K562 (cell line): Measurements from ENCODE around the gene UBN1. TPM values are rescaled to one million over a fixed set of nuclear protein-coding genes. Genes with fewer than 3 reads are reported as not detected.

Source experiments
- ATAC-seq: fragments of 200-7000 bp; cut with Tn5 transposase; 3 replicates; pipeline ENCODE4 v1.9.1; 2020; ENCODE audit warnings: moderate library complexity
- BruUV-seq: library from RNA; stranded (reverse); fragments of 400-500 nt; replicated peaks from 2 replicates; lab custom pipeline; 2021; lab: Mats Ljungman, UMichigan
- CTCF ChIA-PET: fragments of 300-600 bp; formaldehyde crosslinking; extraction: SDS; loops from one replicate; lab custom pipeline; 2021; ENCODE audit warnings: low intra/inter-chr PET ratio; lab: Yijun Ruan, JAX
- POLR2A ChIA-PET: fragments of 300-600, 350-650 bp; sonication (Branson Sonifier 250); formaldehyde crosslinking; extraction: SDS; loops from one replicate; lab custom pipeline; 2021; ENCODE audit warnings: antibody characterized with exemption, inconsistent platforms; lab: Yijun Ruan, JAX
- DNase-seq, 4 experiments: peaks; one replicate each; pipeline versions ENCODE4 v3.0.0 to v3.0.0-alpha.2; 2011 to 2018; ENCODE audit warnings: low spot score in 3 of 4, mixed read lengths in 3 of 4; ENCODE audit errors: extremely low read depth in 1 of 4
- FAIRE-seq: peaks from 2 replicates; lab custom pipeline; 2011; peaks lifted over from hg19 to GRCh38; lab: Jason Lieb, UNC
- H2AFZ ChIP-seq: 2 replicates; pipeline ENCODE4 v1.6.0; 2011; ENCODE audit warnings: low read depth, low read length, control low read depth, inconsistent platforms
- H3K27ac ChIP-seq: fragments of 200-600 bp; 3 replicates; pipeline ENCODE4 v1.8.0; 2011; ENCODE audit warnings: low read depth, mild to moderate bottlenecking, control low read depth, inconsistent platforms, low read length, moderate library complexity, mixed read lengths; ENCODE audit errors: extremely low read depth
- H3K27me3 ChIP-seq, 2 experiments: fragments of 300-600 bp in 1 of 2; 2 replicates in 1 of 2; 3 replicates in 1 of 2; pipeline versions ENCODE4 v1.6.0 to v1.8.0; 2011; ENCODE audit warnings: inconsistent platforms in 2 of 2, low read length in 2 of 2, mild to moderate bottlenecking in 1 of 2, mixed read lengths in 1 of 2, moderate library complexity in 1 of 2; ENCODE audit not compliant: control insufficient read depth in 2 of 2, insufficient read depth in 2 of 2
- H3K36me3 ChIP-seq: fragments of 300-600 bp; 3 replicates; pipeline ENCODE4 v1.8.0; 2011; ENCODE audit warnings: mild to moderate bottlenecking, low read length, inconsistent platforms; ENCODE audit not compliant: control insufficient read depth, insufficient read depth
- H3K4me1 ChIP-seq, 2 experiments: fragments of 200-600 bp in 1 of 2; replicated peaks in 1 of 2; 2 replicates in 1 of 2; 3 replicates in 1 of 2; pipeline versions ENCODE4 v1.5.1 to v1.8.0; 2011; ENCODE audit warnings: inconsistent platforms in 2 of 2, low read length in 2 of 2, mild to moderate bottlenecking in 1 of 2, mixed read lengths in 1 of 2, moderate library complexity in 1 of 2; ENCODE audit not compliant: control insufficient read depth in 2 of 2, insufficient read depth in 2 of 2
- H3K4me2 ChIP-seq: 2 replicates; pipeline ENCODE4 v1.6.1; 2011; ENCODE audit warnings: low read length, control low read depth, inconsistent platforms, mixed read lengths; ENCODE audit not compliant: insufficient read depth
- H3K4me3 ChIP-seq: fragments of 200-600 bp; sonication (generic), shearing (Covaris generic); 2 replicates; pipeline ENCODE4 v1.5.1; 2016; ENCODE audit warnings: control low read depth, inconsistent platforms
- H3K79me2 ChIP-seq: fragments of 200-600 bp; 3 replicates; pipeline ENCODE4 v1.8.0; 2011; ENCODE audit warnings: low read length, inconsistent platforms; ENCODE audit not compliant: control insufficient read depth, insufficient read depth
- H3K9ac ChIP-seq, 2 experiments: 2 replicates each; pipeline versions ENCODE4 v1.6.0 to v1.6.1; 2011; ENCODE audit warnings: low read depth in 2 of 2, low read length in 2 of 2, control low read depth in 1 of 2, inconsistent platforms in 1 of 2, mild to moderate bottlenecking in 1 of 2, mixed read lengths in 1 of 2; ENCODE audit not compliant: insufficient read depth in 1 of 2
- H3K9me1 ChIP-seq: one replicate; pipeline ENCODE4 v1.6.0; 2011; ENCODE audit warnings: inconsistent platforms, mild to moderate bottlenecking, low read length, moderate library complexity; ENCODE audit not compliant: control insufficient read depth, insufficient read depth
- H3K9me3 ChIP-seq: replicated peaks from 2 replicates; pipeline ENCODE4 v1.5.1; 2011; ENCODE audit warnings: low read depth, low read length, inconsistent platforms; ENCODE audit not compliant: control insufficient read depth, insufficient read depth
- H4K20me1 ChIP-seq: replicated peaks from 2 replicates; pipeline ENCODE4 v1.6.1; 2011; ENCODE audit warnings: low read length, inconsistent platforms, mixed read lengths; ENCODE audit not compliant: control insufficient read depth, insufficient read depth
- BCL6 ChIP-seq: fragments of 250-450 bp; sonication (Bioruptor Pico); IDR thresholded peaks from 2 replicates; pipeline ENCODE4 v1.4.0; 2020
- PCBP1 ChIP-seq: fragments of 200-400 bp; formaldehyde crosslinking; IDR thresholded peaks from 2 replicates; pipeline ENCODE4 v1.6.1; 2018; ENCODE audit warnings: mild to moderate bottlenecking, low read depth, low read length; ENCODE audit not compliant: poor library complexity, severe bottlenecking
- SETDB1 ChIP-seq: IDR thresholded peaks from one replicate; pipeline ENCODE4 v1.6.1; 2012; ENCODE audit warnings: low read length, control low read depth, inconsistent platforms
- SMAD2 ChIP-seq: fragments of 150-350 bp; IDR thresholded peaks from 2 replicates; pipeline ENCODE4 v1.6.1; 2014; ENCODE audit warnings: low read depth, mild to moderate bottlenecking, low read length
- ZNF695 ChIP-seq: fragments of 450-650 bp; formaldehyde crosslinking; IDR thresholded peaks from 2 replicates; pipeline ENCODE4 v1.4.0; 2020; ENCODE audit warnings: mild to moderate bottlenecking, moderate library complexity
- ZNF717 ChIP-seq: fragments of 250-450 bp; sonication (Bioruptor Pico); IDR thresholded peaks from 2 replicates; pipeline ENCODE4 v1.5.0; 2021
- WGBS: fragments of 100-300 bp; shearing (Covaris generic); methylation state at CpG from one replicate; pipeline ENCODE4 v1.1.6; 2016; ENCODE audit warnings: low coverage, mixed read lengths; ENCODE audit not compliant: insufficient coverage; ENCODE audit errors: missing lambda C conversion rate; 5-methylcytosine and 5-hydroxymethylcytosine counted together
- in situ Hi-C: fragments of 300-500 bp; cut with MboI; formaldehyde crosslinking; loops from 4 replicates; pipeline ENCODE4 v1.15.0; 2018; ENCODE audit warnings: inconsistent platforms, mixed read lengths
- intact Hi-C: fragments of 100-400 bp; cut with micrococcal nuclease; formaldehyde crosslinking; loops from 2 replicates; pipeline ENCODE4 v1.14.2; 2022
- polyA plus RNA-seq, 8 experiments: library from polyadenylated mRNA; depleted of rRNA in 4 of 8; stranded (reverse) in 5 of 8; unstranded in 3 of 8; fragments of >200 nt; fragmentation: Nextera tagmentation in 2 of 8; fragmentation: Illumina TruSeq in 1 of 8; extraction: Ambion mirVana in 2 of 8; extraction: Trizol in 1 of 8; gene quantifications; 2 replicates each; pipeline versions ENCODE4 v1.2.1 to v1.2.3, GENCODE V29; 2011 to 2014; ENCODE audit warnings: inconsistent platforms in 1 of 8, missing spikeins in 1 of 8
- total RNA-seq, 7 experiments: library from RNA; depleted of rRNA in 6 of 7; stranded (reverse); fragments of >200 nt in 6 of 7; fragmentation: Illumina TruSeq in 2 of 7; extraction: Trizol in 2 of 7; gene quantifications; 2 replicates each; pipeline versions ENCODE4 v1.2.1 to v1.2.3, GENCODE V29; 2011 to 2021; ENCODE audit warnings: low replicate concordance in 1 of 7
- TF ChIP-seq, protein P1 (sequence below): IDR thresholded peaks from 2 replicates; pipeline ENCODE4 v1.6.1; 2011; ENCODE audit warnings: borderline replicate concordance, low read depth, mild to moderate bottlenecking, moderate library complexity, low read length; ENCODE audit not compliant: insufficient read depth, poor library complexity, severe bottlenecking

UBN1 gene
- total and polyA plus RNA-seq, 9 of the 15 experiments (the other 6 are each of a cell fraction or from before 2014, with no cell fraction given), result 1.5 to 45.7 (median 20.6) TPM

DNA sequence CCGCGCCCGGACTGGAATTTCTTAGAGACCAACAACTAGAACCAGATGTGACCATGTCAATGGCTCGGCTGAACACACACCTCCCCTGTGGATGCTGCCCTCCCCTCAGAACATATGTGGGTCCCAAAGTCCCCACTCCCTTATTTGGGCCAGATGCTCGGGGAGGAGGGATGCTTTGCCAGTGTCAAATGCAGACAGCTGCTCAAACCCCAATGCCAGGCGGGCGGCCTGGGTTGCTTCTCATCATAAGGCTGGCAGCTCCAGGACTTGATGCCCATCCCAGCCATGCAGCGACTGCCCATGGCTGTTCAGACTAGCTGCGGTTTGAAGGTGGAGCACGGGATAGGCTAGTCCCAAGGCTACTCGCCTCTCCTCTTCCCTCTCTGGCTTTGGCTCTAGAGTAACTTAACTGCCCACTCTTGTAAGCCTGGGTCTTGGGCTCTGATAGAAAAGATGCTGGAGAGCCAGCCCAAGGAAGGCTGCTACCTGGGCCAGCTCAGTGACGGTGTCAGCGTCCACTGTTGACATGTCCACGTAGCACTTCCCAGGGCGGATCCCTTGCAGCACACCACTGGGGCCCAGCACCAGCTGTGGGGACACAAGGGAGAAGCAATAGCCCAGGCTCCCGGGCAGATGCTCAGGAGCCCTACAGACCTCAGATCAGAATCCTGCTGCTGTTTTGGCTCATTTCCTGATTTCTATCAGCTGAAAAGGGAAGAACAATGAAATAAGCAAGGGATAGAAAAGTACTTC lies 33.9 kb upstream of the UBN1 start:
- Histone ChIP-seq H3K9me3 (no peaks in the 10 kb centered on the region), H3K36me3 (peaks cover 79% of the 10 kb centered on the region; the same call in 2 of the 3 replicates), H3K4me3 (no peak overlapping the region), H3K4me2 (no peak overlapping the region), H3K9me1 (no peaks in the 10 kb centered on the region), H2AFZ (no peak overlapping the region), H4K20me1 (no peaks in the 10 kb centered on the region; the same call in 1 of the 2 replicates), H3K27me3 (no peaks in the 10 kb centered on the region), H3K9ac (no peak overlapping the region), H3K79me2 (no peaks in the 10 kb centered on the region), H3K27ac (no peak overlapping the region), H3K4me1 (peaks cover 0 to 3% of the 10 kb centered on the region in 2 experiments; a peak in 2 of 5 replicates)
- ATAC-seq (no peak), DNase-seq (no peak), FAIRE-seq (no peak)
- 96% methylated on average over 15 of the region's 16 CpGs for WGBS
- intact Hi-C loops, result no loop called here
- BruUV-seq, result no TSS peak
- ChIA-PET CTCF (no interaction called here), POLR2A (interaction anchor here (0.5 to 1.3 kb wide), 2 partner anchors 10 to 218 kb away, joined by 3 to 7 read pairs; partner anchors contain the start of gene ROGDI)
- in situ Hi-C loops, result no loop called here
- TF ChIP-seq ZNF717, result no peak
- TF ChIP-seq SMAD2, result no peak
- no peak for TF ChIP-seq BCL6 (CRISPR knock-in tag)
- no peak for TF ChIP-seq ZNF695 (CRISPR knock-in tag)
- TF ChIP-seq, protein P1, sequence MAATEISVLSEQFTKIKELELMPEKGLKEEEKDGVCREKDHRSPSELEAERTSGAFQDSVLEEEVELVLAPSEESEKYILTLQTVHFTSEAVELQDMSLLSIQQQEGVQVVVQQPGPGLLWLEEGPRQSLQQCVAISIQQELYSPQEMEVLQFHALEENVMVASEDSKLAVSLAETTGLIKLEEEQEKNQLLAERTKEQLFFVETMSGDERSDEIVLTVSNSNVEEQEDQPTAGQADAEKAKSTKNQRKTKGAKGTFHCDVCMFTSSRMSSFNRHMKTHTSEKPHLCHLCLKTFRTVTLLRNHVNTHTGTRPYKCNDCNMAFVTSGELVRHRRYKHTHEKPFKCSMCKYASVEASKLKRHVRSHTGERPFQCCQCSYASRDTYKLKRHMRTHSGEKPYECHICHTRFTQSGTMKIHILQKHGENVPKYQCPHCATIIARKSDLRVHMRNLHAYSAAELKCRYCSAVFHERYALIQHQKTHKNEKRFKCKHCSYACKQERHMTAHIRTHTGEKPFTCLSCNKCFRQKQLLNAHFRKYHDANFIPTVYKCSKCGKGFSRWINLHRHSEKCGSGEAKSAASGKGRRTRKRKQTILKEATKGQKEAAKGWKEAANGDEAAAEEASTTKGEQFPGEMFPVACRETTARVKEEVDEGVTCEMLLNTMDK, result no peak
- TF ChIP-seq PCBP1, result no peak
- TF ChIP-seq SETDB1, result no peak
